Fibroblast of the conjunctiva (primary cell): ENCODE data around the gene PKHD1.

Experiments
- DNase-seq: peaks from one replicate; pipeline ENCODE4 v3.0.0-alpha.2; 2010; ENCODE audit warnings: low read depth

Gene PKHD1

DNA sequence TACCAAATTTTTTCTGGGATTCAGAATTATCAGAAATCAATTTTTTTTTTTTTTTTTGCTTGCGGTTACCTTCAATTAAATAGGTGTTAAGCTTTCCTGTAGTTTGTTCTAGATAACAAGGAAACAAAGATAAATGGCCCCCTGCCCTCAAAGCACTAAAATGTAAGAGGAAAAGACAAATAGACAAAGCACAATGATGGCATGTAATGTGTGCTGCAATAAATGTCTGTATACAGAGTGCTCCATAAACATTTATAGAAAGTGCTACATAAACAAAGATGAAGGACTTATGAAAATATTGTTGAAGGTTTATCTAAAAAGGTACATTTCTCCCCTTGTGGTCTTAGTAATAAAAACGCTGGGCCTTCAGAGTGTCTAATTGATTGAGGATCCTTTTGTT lies 384.6 kb downstream of the PKHD1 start:
- no peak for DNase-seq

DNA sequence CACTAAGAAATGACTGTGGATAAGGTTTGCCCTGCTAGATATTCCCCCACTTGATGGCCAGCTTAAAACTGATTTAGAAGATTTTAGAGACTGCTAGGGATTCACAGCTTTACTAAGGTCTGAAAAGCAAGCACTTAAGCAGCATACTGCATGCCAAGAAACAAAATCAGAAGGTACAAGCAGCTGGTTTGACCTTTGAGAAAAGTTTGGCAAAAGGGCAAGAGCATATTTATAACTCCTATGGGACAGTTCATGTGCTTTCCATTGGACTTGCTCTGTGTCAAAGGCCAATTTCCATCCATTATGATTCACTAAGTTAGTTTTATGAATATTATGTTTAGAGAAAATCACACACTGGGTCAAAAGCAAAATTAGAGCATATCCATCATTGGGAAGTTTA lies 402.8 kb downstream of the PKHD1 start:
- peak; percentile 14 for DNase-seq

DNA sequence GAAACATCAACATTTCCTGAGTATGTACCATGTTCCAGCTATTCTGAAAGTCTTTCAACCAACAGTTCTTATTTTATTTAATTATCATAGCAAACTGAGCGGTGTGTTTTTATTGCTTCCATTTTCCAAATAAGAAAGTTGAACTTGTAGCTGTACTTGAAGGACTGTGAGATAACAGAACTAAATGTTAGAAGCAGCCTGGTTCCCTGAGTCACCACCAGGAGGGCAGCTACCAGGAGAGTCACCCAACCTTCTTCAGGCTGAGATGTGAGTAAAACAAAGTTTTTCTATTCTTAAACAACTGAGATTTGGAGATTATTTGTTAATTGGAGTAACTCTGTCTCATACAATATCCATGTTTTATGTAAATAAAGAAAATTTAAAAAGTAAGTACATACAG lies 403.4 kb downstream of the PKHD1 start:
- no peak for DNase-seq

DNA sequence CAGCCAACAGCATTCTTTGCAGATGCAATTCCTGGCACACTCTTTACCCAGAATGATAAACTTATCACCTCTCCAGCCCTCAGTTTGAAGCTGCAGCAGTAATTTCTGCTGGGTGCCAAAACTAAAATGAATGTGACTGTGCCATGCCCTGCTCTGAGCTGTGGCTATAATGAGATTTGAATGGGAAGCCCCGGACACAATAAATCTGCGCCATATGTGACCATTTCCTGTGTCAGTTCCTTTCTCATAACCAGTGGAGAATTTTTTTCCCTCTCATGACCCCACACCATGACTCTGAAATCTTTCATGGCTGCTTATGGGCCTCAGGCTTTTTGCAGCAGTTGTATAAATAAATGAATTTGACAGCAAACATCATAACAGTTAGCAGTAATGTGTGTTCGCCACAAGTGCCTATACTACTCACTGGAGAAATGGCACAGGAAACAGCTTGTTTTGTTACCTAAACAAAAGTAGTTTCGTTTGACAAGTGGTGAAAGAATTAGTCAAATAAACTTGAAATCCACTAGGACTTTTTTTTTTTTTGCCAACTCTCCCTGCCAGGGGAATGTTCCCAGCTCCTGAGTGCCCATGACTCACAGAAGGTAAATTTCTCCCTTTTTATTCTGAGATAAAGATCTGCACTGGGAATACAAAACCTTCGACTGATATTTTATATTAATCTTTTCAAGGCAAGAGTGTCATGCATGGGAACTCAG lies 408.4 kb downstream of the PKHD1 start:
- DNase-seq, result no peak

DNA sequence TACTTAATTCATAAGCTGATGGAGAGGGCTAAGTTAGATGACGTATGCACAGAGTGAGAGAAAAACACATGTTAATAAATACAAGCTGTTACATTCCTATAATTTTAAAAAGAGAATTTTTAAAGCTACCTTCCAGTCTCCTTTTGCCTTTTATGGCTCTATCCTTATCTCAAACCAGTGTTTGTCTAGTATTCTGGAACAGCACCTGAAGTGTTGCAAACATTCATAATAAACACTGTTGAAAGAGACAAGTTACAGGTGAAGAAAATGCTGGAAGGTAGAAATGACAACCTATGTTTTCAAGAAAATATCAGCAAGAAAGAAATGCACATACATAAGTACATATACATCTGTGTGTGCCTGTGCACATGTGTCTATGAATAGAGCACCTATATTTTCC lies 409.1 kb downstream of the PKHD1 start:
- DNase-seq, result no peak

DNA sequence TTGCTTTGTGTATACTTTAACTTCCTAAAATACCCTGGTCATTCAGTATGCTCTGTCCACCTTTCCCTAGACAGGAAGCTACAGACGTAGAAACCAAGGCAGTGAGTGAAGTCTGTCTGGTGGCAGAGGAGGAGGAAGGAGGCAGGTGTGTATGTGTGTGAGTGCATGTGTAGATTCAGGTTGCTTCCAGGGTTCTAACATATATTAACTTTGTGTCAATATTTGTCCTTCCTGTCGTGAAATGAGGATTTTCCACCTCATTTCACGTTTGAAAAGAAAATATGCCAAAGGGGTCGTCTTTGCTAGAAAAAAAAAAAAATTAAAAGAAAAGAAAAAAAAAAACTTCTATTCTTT lies 411.5 kb downstream of the PKHD1 start:
- no peak for DNase-seq

DNA sequence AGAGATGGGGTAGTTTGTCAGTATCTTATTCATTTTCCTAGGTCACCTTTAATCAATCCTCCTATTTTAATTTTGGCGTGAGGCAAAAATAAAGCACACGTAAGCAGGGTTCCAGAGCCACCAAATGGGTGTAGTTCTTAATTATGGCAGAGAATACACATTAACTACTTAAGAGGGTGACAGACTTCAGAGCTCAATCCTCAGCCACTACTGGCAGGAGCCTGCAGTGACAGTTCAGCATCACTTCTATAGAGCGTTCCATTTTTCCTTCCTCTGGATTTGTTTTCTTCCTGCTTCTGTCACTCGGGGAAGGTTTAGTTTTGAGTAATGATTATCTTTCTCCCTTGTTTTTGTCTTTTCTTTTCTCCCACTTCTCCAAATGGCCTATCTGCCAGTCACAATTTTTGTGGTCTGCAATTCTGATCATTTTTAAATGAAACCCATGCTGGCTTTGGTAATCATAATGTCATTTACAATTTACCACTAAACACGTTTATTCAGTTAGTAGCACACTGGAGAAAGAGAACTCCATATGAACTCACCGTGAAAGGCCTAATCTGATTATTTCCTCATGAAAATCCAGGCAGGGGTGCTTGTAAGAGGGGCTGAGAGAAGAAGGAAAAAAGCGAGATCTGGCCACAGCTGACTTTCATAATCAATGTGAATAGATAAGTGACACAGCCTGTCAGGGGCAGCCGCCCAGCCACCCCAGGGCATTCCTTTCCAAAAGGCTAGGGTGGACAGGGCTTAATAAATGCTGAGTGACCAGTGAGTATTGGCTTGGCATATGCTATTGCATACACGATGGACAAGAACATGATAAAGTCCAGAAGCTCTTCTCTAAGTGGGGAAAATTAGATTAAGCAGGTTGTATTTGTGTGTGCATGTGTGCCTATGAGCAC lies 412.1 kb downstream of the PKHD1 start:
- no peak for DNase-seq

DNA sequence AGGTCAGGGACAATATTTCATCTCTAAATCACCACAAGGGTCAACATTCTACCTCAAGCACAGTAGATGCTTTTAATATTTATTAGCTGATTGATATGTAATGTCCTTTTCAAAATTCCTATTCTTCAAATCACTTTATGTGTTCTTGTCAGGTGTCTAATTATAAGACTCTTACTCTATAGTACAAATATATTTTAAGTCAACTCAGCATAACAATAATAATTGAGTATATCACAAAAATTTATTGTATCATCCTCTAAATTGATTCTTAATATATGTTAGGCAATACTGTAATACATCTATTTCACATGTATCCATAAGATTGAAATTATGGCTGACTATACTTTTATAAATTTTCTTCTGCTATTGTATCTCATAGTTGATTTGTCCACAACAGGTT lies 423.9 kb downstream of the PKHD1 start:
- DNase-seq, result no peak

DNA sequence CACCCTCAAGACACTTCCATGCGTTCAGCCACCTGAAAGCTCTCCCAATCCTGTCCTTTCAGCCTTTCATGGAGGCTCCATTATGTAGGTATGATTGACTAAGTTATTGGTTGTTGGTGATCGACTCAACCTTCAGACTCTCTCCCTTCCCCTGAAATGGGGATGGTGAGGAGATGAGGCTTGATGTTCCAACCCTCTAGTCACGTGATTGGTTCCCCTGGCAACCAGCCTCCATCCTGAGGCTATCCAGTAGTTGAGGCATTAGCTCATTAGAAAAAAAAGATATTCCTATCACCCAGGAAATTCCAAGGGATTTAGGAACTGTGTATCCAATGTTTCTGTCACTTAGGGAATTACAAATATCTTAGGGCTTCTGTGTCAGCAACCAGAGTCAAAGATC lies 426.6 kb downstream of the PKHD1 start:
- DNase-seq, result no peak

DNA sequence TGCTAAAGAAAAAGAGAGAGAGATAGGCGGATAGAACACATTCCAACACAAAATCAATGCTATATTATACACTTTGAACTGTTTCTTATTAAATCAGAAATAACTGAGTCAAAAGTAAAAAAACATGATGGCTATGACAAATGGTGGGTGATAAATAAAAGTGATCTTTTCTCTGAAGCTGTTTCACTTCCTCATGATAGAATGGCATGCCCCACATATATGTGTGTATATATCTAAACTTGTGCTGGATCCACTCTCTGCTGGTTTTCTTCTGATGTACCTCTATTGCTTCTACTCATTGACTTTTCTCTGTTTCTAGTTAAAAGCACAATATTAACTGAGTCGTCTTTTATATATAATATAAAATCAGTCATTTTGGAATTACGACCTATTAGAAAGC lies 429.9 kb downstream of the PKHD1 start:
- DNase-seq, result no peak

DNA sequence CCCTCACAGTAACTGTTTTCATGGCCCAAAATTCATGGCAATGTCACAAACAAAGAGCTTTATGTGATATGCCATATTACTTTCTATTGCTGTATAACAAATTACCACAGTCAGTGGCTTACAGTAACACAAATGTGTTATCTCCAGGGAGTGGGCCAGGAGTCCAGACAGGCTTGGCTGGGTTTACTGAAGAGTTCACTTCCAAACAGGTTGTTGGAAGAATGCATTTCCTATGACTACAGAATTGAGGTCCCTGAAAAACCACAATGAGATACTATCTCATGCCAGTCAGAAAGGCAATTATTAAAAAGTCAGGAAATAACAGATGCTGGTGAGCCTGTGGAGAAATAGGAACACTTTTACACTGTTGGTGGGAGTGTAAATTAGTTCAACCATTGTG lies 431.9 kb downstream of the PKHD1 start:
- DNase-seq, result no peak

DNA sequence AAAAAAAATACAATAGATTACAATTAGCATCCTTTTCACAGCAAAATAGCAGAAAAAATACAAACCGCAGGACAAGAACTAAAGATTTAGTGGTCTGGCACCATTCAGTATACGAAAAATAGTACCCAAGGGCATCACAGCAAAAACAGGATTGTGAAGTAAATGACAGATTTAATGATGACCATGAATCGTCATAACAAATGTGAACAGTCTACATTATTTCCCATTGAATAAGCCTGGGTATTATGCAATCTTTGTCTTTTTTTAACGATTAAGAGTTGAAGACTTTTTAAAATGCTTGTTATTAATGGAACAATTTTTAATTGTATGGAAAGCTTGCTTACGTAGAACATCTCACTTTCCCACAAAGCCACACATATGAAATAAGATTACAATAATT lies 432.8 kb downstream of the PKHD1 start:
- DNase-seq, result no peak

DNA sequence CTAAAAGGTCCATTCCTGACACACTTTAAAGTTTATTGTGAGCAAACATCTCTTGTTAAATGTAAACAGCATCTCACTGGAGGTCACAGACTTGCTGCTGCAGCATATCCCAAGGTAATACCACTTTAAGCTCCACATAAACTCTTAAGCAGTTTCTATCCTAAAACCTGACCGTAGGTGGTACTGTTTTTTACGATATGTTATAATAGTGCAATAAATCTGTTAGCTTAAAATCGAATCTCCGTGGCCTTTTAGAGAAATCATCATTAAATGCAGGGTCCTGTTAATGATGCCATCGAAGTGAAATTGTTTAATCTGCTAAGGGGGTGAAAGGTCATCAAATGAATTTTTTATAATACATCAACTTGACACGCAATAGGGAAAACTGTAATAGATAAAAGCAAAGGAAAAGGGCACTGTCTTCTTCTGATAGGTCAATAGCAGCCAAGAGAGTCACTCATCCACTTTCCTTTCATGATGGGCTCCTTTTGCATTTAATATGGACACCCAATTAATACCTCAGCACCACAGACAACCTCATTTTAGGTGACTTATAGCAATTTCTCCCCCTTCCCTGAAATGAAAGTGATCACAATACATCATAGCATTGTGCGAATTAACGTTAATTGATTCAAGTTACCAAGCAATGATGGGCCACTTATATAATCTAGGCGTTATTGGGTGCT lies 436.1 kb downstream of the PKHD1 start:
- no peak for DNase-seq

DNA sequence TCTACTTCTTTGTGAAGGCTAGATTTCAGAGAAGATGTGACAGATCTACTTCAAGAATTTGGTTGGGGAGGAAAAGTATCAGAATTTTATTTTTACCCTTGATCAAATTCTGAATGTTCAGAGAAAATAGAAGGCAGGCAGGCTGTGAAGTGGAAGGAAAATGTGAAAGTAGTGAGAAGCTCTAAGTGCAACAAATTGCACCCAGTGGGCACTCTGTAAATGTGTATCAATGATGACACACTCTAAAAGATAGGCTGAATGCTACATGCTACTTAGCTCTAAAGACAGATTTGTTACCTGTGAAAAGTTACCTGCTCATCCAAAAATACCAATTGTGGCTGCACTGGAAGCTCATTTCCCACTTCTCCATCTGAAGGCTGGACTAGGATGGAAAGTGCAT lies 438.6 kb downstream of the PKHD1 start:
- DNase-seq, result no peak

DNA sequence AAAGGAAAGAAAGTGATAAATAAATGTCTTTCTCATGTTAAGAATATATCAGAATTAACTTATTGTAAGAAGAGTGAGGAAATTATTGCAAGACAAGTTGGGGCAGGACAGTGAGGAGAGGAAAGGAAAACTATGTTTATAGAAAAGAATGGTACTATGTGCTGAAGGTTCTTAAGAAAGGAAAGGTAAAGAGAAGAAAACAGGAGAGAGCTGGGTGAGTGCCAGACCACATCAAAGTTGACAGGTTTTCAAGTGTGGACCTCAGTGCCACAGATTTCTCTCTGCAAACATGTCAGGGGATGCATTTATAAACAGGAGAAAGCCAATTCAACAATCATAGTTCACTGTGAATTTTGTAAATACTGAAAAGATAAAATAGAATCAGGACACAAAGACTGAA lies 439.2 kb downstream of the PKHD1 start:
- no peak for DNase-seq

DNA sequence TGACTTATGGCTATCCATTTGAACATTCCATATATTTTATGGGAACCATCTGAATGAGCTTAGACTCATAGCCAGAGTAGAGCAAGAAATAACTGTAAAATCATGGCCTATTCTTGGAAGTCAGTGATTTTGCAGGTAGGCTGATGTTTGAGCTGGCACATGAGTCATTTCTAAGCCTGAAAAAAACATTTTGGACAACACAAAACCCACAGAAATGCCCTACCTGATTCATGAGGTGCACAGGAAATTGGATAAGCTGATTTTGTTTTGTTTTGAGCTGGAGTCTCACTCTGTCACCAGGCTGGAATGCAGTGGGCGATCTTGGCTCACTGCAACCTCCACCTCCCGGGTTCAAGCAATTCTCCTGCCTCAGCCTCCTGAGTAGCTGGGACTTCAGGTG lies 443.0 kb downstream of the PKHD1 start:
- DNase-seq, result no peak

DNA sequence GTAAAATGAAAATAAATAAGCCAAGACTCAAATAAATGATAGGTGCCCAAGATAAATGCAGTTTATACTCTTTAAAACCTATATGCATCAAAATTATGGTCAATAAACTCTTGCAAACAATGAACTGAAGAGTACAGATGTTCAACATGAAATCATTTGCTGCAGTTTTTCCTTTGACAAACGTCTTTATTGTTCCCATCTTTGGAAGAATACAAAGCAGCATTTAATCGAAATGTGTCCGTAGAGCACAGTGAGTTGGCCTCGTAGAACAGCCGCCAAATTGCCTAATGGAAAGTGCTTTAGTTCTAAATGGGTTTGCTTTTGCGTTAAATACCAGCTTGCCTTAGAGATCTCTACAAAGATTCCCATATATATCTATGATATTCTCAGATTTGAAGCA lies 447.4 kb downstream of the PKHD1 start:
- DNase-seq, result no peak

DNA sequence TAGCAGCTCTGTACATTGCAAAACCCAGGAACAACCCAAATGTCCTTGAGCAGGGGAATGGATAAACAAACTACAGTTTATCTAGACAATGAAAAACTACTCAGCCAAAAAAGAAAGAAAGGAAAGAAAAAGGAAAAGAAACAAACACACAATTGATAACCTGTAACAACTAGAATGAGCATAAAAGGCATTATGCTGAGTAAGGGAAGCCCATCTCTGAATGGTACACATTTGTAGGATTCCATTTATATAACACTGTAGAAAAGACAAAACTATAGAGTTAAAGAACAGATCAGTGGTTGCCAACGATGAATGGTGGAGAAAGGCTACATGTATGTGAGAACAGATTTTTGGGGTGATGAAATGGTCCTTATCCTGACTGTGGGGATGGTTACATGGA lies 454.0 kb downstream of the PKHD1 start:
- no peak for DNase-seq

DNA sequence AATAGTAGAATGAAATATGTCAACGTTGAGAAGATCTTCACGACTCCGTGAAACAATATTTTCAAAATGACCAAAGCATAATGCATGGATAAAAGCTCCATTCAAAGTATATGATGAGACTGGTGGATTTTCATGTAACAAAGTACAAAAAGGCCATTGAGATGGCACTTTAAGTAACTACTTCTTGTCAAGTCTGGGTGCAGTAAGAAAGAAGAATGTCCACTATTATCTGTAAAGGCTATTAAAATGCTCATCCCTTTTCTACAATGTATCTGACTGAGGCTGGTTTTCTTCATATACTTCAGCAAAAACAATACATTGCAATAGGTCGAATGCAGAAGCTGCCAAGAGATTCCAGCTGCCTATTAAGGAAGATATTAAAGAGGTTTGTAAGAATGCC lies 457.4 kb downstream of the PKHD1 start:
- no peak for DNase-seq

DNA sequence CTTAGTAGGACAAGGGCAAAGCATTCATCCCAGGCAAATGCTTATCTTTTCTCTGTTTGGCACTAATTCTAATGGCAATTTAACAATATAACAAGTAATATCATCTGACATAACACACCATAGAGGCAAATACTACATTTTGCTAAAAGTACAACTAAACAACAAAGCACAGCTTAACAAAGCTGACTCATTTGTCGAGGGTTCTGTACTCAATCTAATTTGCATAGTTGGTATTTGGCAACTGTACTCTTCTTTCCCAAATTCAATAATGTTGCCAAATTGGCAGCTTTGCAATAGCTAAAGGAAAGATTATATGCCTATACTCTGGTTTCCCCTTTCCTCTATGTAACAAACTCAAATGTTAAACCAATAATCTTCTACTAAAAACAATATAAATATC lies 461.0 kb downstream of the PKHD1 start:
- peak; percentile 8 for DNase-seq

DNA sequence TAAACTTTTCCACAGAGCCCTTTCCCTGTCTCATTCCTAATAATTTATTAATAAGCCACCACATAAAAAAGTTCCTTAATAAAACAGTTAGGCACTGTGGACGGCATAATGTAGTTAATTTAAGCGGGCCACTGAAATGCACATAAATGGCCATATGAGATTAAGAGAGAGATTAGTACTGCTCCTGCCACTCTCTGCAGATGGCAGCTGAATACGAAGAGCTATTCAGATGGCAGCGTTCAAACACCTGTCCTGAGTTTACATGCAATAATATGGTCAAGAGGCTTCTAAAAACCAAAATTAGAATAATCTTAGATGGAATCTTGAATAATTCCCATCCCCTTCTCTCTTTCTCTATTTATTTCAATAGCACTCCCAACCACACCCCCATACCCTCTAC lies 461.8 kb downstream of the PKHD1 start:
- DNase-seq, result no peak

DNA sequence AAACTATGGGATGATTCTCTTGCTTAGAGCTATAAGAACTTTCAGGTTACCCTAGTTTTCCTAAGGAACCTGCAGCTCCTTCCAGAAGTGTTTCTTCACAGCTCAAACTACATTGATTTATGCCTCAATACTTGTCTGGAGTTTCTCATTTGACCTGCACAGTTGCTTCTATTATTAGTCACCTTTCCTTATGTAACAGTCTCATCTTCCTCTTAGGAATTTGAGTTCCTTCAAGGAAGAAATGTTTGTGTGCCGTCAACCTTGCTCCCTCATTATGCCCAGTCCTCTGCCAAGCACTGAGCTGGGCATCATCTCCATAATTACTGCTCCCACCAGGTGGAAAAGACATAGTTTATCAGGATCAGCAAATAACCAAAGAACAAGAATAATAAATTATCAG lies 466.4 kb downstream of the PKHD1 start:
- DNase-seq, result no peak
